GM23248 (cell line): ENCODE data around the gene SLC35E2B. TPM values are rescaled to one million over a fixed set of nuclear protein-coding genes. Genes with fewer than 3 reads are reported as not detected.
A peak's percentile ranks its signal among the peaks of the same experiment; 100 is the strongest.

Experiments
- DNase-seq: peaks from one replicate; pipeline ENCODE4 v3.0.0-alpha.2; 2015
- H2AFZ ChIP-seq: fragments of 200-600 bp; sonication (generic); 2 replicates; pipeline ENCODE4 v1.6.1; 2016; ENCODE audit warnings: antibody characterized with exemption
- H3F3A ChIP-seq: fragments of 200-600 bp; sonication (generic); 2 replicates; pipeline ENCODE4 v1.6.1; 2016; ENCODE audit warnings: mild to moderate bottlenecking, antibody characterized with exemption, mixed run types; ENCODE audit not compliant: insufficient read depth
- H3K27ac ChIP-seq: fragments of 200-600 bp; sonication (generic); 2 replicates; pipeline ENCODE4 v1.5.1; 2016; ENCODE audit warnings: mild to moderate bottlenecking
- H3K27me3 ChIP-seq: fragments of 200-600 bp; sonication (generic); replicated peaks from 2 replicates; pipeline ENCODE4 v1.6.1; 2016; ENCODE audit warnings: mild to moderate bottlenecking; ENCODE audit not compliant: insufficient read depth
- H3K36me3 ChIP-seq: fragments of 200-600 bp; sonication (generic); 2 replicates; pipeline ENCODE4 v1.6.1; 2016; ENCODE audit warnings: low read depth, mild to moderate bottlenecking
- H3K4me1 ChIP-seq: fragments of 200-600 bp; sonication (generic); 2 replicates; pipeline ENCODE4 v1.6.1; 2016; ENCODE audit warnings: mild to moderate bottlenecking; ENCODE audit not compliant: insufficient read depth
- H3K4me2 ChIP-seq: fragments of 200-600 bp; sonication (generic); one replicate; pipeline ENCODE4 v1.6.1; 2016; ENCODE audit warnings: mild to moderate bottlenecking; ENCODE audit not compliant: unreplicated experiment
- H3K4me3 ChIP-seq: fragments of 200-600 bp; sonication (generic); 2 replicates; pipeline ENCODE4 v1.5.1; 2016; ENCODE audit warnings: mild to moderate bottlenecking
- H3K79me2 ChIP-seq: fragments of 200-600 bp; sonication (generic); 2 replicates; pipeline ENCODE4 v1.6.1; 2016; ENCODE audit warnings: mild to moderate bottlenecking; ENCODE audit not compliant: insufficient read depth
- H3K9ac ChIP-seq: fragments of 200-600 bp; sonication (generic); 2 replicates; pipeline ENCODE4 v1.6.1; 2016; ENCODE audit warnings: mild to moderate bottlenecking
- H3K9me2 ChIP-seq: fragments of 200-600 bp; sonication (generic); 2 replicates; pipeline ENCODE4 v1.6.1; 2016; ENCODE audit warnings: mixed run types, mild to moderate bottlenecking, moderate library complexity; ENCODE audit not compliant: insufficient read depth
- H3K9me3 ChIP-seq: fragments of 200-600 bp; sonication (generic); one replicate; pipeline ENCODE4 v1.6.1; 2017; ENCODE audit warnings: low read depth
- H4K20me1 ChIP-seq: fragments of 200-600 bp; sonication (generic); 2 replicates; pipeline ENCODE4 v1.6.0; 2016; ENCODE audit not compliant: insufficient read depth
- EZH2 ChIP-seq: fragments of 200-600 bp; sonication (generic); IDR thresholded peaks from 2 replicates; pipeline ENCODE4 v1.6.1; 2018; ENCODE audit warnings: antibody characterized with exemption, mild to moderate bottlenecking; ENCODE audit not compliant: insufficient read depth, poor library complexity, severe bottlenecking
- EZH2phosphoT487 ChIP-seq: fragments of 200-600 bp; sonication (generic); IDR thresholded peaks from 2 replicates; pipeline ENCODE4 v1.6.1; 2018; ENCODE audit warnings: antibody characterized with exemption, moderate library complexity, mild to moderate bottlenecking, low read depth; ENCODE audit not compliant: insufficient read depth
- WGBS, 2 experiments: methylation state at CpG; one replicate each; pipeline ENCODE4 v1.1.6; 2015 to 2017; ENCODE audit warnings: low lambda C conversion rate in 2 of 2, low coverage in 1 of 2; ENCODE audit errors: missing lambda C conversion rate in 2 of 2; 5-methylcytosine and 5-hydroxymethylcytosine counted together
- in situ Hi-C: fragments of 300-500 bp; cut with MboI; formaldehyde crosslinking; loops from 2 replicates; pipeline ENCODE4 v1.15.0; 2020
- polyA plus RNA-seq: library from polyadenylated mRNA; unstranded; fragments of >200 nt; fragmentation: Nextera tagmentation; extraction: Ambion mirVana; gene quantifications from 2 replicates; pipeline ENCODE4 v1.2.1, GENCODE V29; 2016
- total RNA-seq: library from RNA; depleted of rRNA; stranded (reverse); fragments of >200 nt; shearing (Covaris generic); gene quantifications from 2 replicates; pipeline ENCODE4 v1.2.3, GENCODE V29; 2014

Gene SLC35E2B
- total and polyA plus RNA-seq, 2 experiments from 2014 or later: 23.4 to 32.5 TPM

- Histone ChIP-seq H3K9ac (no peak overlapping the region), H3F3A (no peaks in the 10 kb centered on the region), H2AFZ (no peak overlapping the region), H4K20me1 (no peaks in the 10 kb centered on the region), H3K79me2 (peaks cover 20% of the 10 kb centered on the region), H3K4me1 (peaks cover 6% of the 10 kb centered on the region; the same call in 1 of the 2 replicates), H3K9me2 (no peaks in the 10 kb centered on the region), H3K4me3 (no peak overlapping the region), H3K4me2 (no peak overlapping the region), H3K27ac (no peak overlapping the region), H3K27me3 (no peaks in the 10 kb centered on the region), H3K36me3 (no peaks in the 10 kb centered on the region), H3K9me3 (no peaks in the 10 kb centered on the region)
- 84 to 85% methylated on average over 24 to 29 of the region's 31 CpGs for WGBS, 2 experiments
- in situ Hi-C loops: no loop called here
- DNase-seq: no peak
- TF ChIP-seq EZH2 (no peak), EZH2phosphoT487 (no peak)
Measured at GRCh38 chr1:1621173-1622009, 71.2 kb downstream of the SLC35E2B start.

DNA sequence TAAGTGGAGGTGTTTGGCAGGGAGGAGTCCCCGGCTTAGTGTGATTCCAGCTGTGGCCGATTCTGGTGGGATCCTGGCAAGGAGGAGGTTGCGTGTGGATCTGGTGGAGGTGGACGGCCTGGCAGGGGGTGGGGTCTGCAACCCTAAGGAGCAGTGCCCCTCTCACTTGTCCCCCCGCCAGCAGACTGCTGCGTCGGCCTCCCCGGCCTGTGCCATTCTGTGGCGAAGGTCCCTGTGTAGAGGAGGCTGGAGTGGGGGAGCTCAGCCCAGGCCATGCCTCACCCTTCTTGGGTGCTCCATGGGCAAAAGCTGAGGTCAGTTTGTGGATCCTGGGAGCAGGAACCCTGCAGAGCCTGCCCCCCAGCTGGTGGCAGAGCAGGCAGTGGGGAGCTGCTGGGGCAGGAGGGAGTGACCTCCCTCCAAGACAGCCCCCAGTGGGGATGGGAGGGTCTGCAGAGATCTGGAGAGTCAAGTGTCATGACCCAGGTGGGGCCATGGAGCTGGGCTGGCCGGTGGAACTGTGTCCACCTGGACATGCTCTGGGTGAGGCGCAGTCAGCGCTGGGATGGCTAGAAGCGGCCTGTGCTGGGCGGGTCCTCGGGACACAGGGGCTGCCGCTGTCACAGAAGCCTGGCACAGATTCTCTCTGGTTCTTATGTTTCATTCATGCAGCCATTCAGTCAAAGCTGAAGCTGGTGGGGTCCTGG is 72.0 kb downstream of the SLC35E2B start:
- H3K79me2 ChIP-seq: peaks cover 23% of the 10 kb centered on the region
- no peak overlapping the region for H3K4me3 ChIP-seq
- H3K4me1 ChIP-seq: peaks cover 6% of the 10 kb centered on the region; the same call in 1 of the 2 replicates
- H3F3A ChIP-seq: no peaks in the 10 kb centered on the region
- no peak overlapping the region for H2AFZ ChIP-seq
- no peaks in the 10 kb centered on the region for H3K27me3 ChIP-seq
- H3K36me3 ChIP-seq: no peaks in the 10 kb centered on the region
- DNase-seq: no peak
- no peaks in the 10 kb centered on the region for H3K9me3 ChIP-seq
- no peak overlapping the region for H3K27ac ChIP-seq
- TF ChIP-seq EZH2 (no peak), EZH2phosphoT487 (no peak)
- H4K20me1 ChIP-seq: no peaks in the 10 kb centered on the region
- H3K9me2 ChIP-seq: no peaks in the 10 kb centered on the region
- no peak overlapping the region for H3K9ac ChIP-seq
- H3K4me2 ChIP-seq: no peak overlapping the region
- in situ Hi-C loops: no loop called here
- 84 to 92% methylated on average over 16 of the region's 16 CpGs for WGBS, 2 experiments

- H3K9me2 ChIP-seq: no peaks in the 10 kb centered on the region
- no peak overlapping the region for H3K27ac ChIP-seq
- peaks cover under 1% of the 10 kb centered on the region; the same call in 1 of the 2 replicates for H3F3A ChIP-seq
- no peaks in the 10 kb centered on the region for H4K20me1 ChIP-seq
- WGBS, 2 experiments: 71 to 78% methylated on average over 14 of the region's 14 CpGs
- no peaks in the 10 kb centered on the region for H3K36me3 ChIP-seq
- no peak for TF ChIP-seq EZH2phosphoT487
- TF ChIP-seq EZH2: no peak
- no peaks in the 10 kb centered on the region for H3K9me3 ChIP-seq
- H3K4me3 ChIP-seq: no peak overlapping the region
- H3K4me2 ChIP-seq: no peak overlapping the region
- peaks cover 6% of the 10 kb centered on the region; the same call in 1 of the 2 replicates for H3K4me1 ChIP-seq
- H3K79me2 ChIP-seq: peaks cover 23% of the 10 kb centered on the region
- DNase-seq: peak; percentile 28
- no peak overlapping the region for H3K9ac ChIP-seq
- no peaks in the 10 kb centered on the region for H3K27me3 ChIP-seq
- in situ Hi-C loops: no loop called here
- H2AFZ ChIP-seq: no peak overlapping the region
Measured at GRCh38 chr1:1619917-1620361, 72.7 kb downstream of the SLC35E2B start.

DNA sequence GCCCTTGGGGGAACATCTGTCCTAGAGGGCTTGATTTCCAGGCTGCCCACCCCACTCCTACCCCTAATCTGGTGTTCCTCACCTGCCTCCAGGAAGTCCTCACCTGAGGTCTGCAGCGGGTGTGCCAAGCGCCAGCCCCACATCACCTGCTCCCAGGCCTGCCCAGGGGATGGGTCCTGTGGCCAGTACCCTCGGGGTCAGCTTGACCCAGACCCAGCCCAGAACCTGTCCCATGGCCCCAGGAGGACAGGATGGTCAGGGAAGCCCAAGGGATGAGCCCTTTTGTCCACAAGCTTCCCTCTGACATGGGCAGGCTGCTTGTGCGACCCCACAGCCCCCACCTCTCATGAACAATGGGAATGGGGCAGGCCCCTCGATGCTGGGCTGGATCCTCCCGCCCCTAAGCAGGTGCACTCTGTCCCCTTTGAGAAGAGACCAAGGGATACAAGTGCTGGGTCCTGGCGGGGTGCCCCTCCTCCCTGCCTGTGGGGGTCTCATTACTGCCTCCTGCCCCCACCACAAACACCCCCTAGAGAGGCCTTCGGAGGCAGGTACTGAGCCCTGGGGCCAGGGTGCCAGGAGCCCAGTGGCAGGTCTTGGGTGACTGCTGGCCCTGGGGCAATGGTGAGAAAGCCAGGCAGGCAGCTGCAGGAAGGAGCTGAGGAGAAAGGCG is 74.1 kb downstream of the SLC35E2B start:
- H3K4me1 ChIP-seq: peaks cover 6% of the 10 kb centered on the region; the same call in 1 of the 2 replicates
- no peak overlapping the region for H3K9ac ChIP-seq
- WGBS, 2 experiments: 93 to 97% methylated on average over 7 to 9 of the region's 9 CpGs
- H3K4me3 ChIP-seq: no peak overlapping the region
- H3K27ac ChIP-seq: no peak overlapping the region
- no peak overlapping the region for H3K4me2 ChIP-seq
- in situ Hi-C loops: no loop called here
- H2AFZ ChIP-seq: no peak overlapping the region
- H3K9me2 ChIP-seq: no peaks in the 10 kb centered on the region
- peaks cover 37% of the 10 kb centered on the region for H3K79me2 ChIP-seq
- H3K36me3 ChIP-seq: no peaks in the 10 kb centered on the region
- no peaks in the 10 kb centered on the region for H4K20me1 ChIP-seq
- H3F3A ChIP-seq: peaks cover 14% of the 10 kb centered on the region; the same call in 1 of the 2 replicates
- no peak for DNase-seq
- TF ChIP-seq EZH2 (no peak), EZH2phosphoT487 (no peak)
- H3K9me3 ChIP-seq: no peaks in the 10 kb centered on the region
- no peaks in the 10 kb centered on the region for H3K27me3 ChIP-seq
